HG03457 (cell line): ENCODE measurements around the gene TMEM72.

Experiments used
- ATAC-seq: cut with Tn5 transposase; IDR thresholded peaks from one replicate; pipeline ENCODE4 v1.9.1; 2021; ENCODE audit warnings: moderate number of reproducible peaks; ENCODE audit not compliant: unreplicated experiment

The TMEM72 gene

GRCh38 chr10:44966129-44966815 is 55.1 kb downstream of the TMEM72 start:
- ATAC-seq: peak; percentile 34

DNA sequence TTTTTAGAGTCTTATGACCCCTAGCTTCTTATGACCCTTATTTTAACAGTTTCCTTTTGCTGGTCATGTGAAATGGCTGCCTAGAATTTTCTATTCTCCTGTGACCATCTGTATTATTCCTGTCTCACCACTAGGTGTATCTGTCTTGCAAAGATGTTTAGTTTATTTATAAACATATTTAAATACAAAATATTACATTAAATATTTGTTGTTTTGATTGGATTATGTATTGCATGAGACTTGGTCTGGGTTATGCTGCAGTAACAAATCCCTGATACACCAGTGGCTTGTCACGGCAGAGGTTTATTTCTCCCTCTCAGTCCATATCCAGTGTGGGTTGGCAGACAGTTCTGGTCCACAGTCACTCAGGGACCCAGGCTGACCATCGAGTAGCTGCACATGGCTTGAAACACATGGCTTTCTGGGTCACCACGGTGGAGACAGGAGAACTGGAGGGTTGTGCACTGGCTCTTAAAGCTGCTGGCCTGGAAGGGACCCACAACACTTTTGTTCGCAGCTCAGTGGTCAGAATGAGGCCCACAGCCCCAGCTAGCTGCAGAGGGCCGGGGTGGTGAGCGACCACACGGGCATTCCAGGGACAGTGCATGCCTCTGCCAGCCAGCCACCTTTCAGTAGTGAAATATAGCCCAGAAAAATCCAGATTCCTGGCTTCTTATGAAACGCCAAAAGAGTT is 55.8 kb downstream of the TMEM72 start:
- ATAC-seq: no peak

GRCh38 chr10:44967616-44968015 is 56.5 kb downstream of the TMEM72 start:
- no peak for ATAC-seq

DNA sequence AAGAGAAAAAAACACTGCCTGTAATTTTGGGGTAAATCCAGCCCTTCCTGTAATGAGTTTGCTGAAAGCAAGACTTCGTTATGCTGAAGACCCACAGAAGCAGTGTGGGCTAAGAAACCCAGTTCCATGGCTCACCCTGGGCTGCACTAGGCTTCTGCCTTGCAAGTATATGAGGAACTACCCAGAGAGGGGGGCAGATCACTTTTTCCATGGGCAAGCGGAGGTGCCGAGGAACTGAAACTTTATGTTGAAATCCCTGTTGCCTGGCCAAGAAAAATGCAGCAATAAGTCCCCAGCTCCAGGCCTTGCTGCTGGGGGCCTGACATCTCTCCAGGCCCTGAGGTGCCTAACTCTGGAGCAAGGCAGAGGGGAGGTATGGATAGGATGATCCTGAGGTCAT is 57.0 kb downstream of the TMEM72 start:
- ATAC-seq: no peak

- no peak for ATAC-seq
These were observed 57.6 kb downstream of the TMEM72 start for GRCh38 chr10:44968500-44969400.

DNA sequence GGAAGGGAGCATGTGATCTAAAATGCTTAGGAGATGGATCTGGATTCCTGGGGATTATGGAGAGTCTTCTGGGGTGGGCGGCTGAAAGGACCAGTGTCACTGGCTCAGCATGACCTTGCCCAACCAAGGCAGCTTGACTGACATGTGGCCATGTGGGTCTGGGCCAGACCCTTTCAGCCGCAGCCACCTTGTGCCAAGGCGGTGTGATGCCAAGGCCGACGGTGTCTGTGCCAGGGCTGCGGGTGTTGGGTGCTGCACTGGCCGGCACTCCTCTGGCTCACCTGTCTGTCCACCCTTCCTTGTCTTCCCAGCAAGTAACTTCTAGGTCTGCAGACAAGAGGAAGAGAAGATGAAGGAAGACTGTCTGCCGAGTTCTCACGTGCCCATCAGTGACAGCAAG is 58.7 kb downstream of the TMEM72 start:
- ATAC-seq: no peak

- ATAC-seq: no peak
These were observed 59.8 kb downstream of the TMEM72 start for GRCh38 chr10:44970812-44971395.

GRCh38 chr10:44971434-44971833 is 60.3 kb downstream of the TMEM72 start:
- ATAC-seq: no peak

DNA sequence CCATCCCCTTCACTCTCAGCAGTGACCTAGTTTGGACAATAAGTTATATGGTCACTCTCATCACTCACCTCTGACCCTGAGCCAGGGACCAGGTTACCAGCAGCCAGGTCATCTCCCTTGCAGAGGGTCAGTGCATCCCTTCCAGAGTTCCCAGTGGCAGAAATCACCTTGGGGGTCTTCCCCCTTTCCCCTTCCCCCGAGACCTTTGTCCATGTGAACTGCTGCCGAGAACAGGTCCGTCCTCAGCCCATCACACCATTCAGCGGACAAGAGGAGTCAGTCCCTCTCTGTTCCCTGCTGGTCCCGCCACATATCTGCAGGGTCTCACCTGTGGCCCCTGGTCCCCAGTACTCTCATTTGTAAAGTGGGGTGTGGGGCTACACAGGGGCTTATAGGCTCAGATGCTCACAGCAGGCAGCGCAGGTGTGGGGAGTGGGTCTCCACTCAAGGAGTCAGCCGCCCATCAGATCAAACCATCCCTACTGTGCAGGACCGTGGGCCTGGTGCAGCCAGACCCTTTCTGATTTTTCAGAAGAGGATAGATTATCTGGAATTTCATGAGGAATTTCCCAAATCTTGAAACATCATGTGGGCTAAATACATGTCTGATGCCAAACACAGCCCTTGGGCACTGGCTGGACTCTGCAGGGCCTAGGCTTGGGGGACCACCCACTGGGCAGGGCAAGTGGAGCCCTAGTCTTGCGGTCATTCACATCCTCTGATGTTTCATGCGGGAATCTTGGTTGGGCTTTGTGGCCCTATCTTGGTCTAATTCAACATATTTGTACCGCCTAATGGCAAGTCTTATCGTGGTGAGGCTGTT is 61.0 kb downstream of the TMEM72 start:
- no peak for ATAC-seq

GRCh38 chr10:44972874-44973306 is 61.8 kb downstream of the TMEM72 start:
- ATAC-seq: no peak

DNA sequence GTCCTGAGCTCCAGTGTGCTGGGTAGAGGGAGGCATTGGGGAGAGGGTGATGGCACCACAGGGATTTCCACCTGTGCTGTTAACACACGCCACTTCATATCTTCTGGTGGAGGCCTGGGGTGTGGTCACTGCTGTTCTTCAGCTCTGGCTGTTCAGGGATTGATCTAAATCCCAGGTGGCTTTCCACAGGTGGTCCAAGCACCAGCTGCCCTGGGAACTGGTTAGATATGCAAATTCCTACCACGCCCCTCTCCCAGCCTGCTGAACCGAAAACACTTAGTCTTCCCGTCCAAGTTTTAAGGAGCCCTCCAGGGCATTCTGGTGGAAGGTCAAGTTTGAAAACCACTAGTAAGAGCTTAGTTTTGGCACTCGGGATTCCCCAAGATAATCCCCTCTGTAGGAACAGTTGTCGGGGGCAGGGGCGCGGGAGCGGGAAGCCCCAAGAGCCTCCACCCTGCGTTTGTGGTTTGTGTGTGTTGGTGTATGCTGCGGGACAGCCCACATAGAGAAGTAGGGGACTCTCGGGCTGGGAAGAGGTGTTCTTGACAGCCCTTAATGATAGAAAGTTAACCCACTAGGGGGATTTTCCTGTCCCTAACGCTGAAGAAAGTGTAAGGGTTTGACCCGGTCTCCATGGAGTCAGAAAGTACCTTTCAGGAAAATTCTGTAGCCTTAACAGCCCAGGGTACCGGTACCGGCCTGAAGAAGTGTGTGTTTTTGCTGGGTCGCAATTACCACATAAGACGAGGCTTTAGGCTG is 62.4 kb downstream of the TMEM72 start:
- ATAC-seq: no peak

GRCh38 chr10:44974082-44974627 is 63.0 kb downstream of the TMEM72 start:
- no peak for ATAC-seq

DNA sequence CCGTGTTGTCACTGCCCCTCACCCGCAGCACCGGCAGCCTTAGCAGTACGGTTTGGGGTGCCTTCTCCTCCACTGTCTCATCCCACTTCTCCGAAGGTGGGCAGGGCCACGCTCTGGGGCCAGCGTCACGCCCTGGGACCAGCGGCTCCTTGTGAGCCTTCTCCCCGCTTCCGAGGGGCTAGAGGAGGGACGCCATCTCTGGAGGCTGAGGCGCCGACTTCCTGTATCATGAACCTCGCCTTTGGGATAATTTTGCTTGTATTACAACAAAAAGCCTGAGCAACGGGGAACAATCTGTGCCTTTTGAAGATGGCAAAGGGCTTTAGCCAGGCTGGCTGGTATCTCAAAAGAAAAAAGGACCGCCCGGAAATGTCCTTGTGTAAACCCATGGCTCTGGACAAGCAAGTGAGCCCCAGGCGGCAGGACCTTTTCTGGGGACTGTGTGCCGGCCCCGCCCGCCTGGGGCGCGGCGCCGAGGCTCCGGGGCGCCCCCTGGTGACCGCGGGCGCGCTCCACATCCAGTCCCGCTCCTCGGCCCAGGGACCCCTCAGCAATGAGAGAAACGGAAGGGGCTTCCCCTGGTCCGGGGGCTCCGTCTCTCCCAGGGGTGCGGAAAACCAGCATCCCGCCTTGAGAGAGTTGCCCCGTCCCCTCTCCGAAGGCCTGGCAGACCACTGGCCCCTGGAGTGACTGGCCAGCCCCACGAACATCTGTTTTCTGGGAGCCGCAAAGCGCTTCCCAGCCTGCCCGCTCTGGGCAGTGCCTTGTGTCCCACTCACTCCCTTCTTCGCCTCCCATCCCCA is 63.7 kb downstream of the TMEM72 start:
- ATAC-seq: peak; percentile 63

GRCh38 chr10:44975431-44976331 is 64.5 kb downstream of the TMEM72 start:
- no peak for ATAC-seq

DNA sequence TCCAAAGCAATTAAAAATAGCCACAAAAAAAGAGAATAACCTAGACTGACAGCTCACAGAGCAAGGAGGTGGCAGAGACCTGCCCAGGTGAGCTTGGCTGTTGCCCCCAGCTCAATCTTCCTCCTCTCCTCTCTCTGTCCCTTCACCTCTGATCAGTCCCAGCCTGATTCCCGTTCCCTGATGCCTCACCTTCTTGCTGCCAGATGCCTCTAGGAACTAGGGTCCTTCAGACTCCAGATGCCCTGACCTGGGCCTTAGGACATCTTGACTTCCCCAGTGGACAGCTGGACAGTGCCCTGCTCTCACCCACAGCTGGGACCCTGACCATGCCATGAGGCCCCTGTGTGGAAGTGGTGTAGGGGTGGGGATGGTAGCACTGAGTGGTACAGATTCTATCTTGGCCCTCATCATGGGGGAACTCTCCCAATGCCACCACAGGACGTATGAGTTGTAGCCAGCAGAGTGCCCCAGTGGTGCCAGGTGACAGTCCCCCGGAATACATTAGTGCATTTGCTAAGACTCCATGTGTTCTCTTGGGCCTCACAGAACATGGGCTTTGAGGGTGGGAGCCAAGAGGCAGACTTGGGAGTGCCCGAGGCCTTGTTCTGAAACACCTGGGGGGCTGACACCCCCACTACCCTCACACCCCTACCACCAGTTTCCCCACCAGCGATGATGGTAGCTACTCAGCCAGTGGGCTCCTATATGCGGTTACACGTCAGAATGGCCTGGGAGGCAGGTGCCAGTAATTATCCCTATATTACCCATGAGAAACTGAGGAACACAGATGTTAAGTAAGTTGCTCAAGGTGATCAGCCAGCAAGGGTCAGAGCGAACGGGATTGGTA is 65.4 kb downstream of the TMEM72 start:
- ATAC-seq: no peak
